Stimulated activated CD8-positive, alpha-beta memory T cell treated with anti-CD3 and anti-CD28 coated beads, Interleukin-12 subunit alpha, Interleukin-12 subunit beta, amount 100 ng/mL, for 24 hours (primary cell): ENCODE measurements around the gene BROX.
"Not testable (repeated sequence)": the region's sequence is repeated elsewhere in the genome, so short reads cannot be mapped to it uniquely, and the experiment has no call there.

Source experiments
- DNase-seq: peaks from one replicate; pipeline ENCODE4 v3.0.0-alpha.2; 2020; ENCODE audit errors: extremely low read depth

BROX gene

DNA sequence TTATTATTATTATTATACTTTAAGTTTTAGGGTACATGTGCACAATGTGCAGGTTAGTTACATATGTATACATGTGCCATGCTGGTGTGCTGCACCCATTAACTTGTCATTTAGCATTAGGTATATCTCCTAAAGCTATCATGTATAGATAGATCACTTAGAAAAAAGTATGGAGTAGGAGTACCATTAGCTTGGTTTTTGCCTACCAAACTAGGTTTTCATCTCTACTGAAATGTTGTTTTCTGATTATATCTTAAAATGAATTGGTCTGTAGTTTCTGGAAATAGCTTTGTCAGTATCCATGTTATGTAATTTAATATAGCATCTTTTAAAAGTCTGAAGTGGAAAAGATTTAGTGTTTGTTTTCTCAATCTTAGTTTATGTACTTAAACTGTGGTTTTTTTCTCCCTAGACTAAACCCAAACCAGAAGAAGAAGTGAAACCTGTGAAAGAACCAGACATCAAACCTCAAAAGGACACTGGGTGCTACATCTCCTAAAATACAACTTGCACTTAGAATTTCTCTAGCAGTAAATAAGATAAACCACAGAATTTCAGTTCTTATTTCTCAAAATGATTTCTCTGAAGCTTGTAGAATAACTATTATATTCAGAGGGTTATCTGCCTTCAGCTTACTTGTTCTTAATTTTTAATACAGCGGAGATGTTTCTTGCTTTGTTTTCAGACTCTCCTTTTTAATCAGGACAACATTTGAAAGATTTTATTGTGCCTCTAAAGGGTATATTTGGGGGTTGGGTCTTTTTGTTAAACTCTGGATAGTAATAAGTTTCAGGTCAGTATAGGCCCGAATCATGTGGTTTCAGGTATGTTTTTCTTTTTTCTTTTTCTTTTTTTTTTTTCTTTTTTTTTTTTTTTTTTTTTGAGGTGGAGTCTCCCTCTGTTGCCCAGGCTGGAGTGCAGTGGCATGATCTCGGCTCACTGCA is 20.1 kb downstream of the BROX start:
- no peak for DNase-seq

DNA sequence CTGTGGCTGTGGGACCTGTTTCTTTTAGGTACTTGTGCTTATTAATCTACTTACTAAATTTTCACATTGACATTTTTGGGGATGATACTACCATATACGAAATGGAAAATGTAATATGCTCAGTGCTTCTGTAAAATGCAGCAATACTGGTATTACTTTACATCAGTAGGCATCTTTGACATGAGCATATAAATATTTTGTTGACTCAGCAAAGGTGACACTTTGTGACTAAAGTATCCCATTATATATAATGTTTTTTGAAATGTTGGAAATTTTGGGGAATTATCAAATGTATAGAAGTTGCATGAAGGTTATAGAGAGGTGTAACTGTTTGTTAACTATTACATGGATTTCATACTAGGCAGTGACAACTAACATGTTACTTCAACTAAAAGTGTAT is 22.4 kb downstream of the BROX start:
- no peak for DNase-seq

DNA sequence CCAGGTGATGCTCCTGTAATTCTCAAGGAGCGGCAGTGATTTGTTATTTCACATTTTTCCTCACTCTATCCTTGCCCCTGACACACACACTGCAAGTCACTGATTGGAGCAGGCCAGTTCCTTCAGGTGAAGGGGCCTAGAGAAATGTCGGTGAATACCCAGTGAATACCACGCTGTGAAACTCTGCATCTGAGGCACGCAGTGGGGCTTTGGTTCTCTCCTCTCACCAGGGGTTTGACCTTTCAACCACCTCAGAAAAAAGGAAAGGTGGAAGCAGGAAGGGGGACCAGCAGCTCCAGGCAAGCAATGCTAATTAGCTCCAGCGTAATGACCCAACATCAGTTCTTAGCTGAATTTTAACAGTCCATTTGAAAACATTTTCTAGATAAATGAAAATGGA is 24.1 kb downstream of the BROX start:
- DNase-seq, result no peak

DNA sequence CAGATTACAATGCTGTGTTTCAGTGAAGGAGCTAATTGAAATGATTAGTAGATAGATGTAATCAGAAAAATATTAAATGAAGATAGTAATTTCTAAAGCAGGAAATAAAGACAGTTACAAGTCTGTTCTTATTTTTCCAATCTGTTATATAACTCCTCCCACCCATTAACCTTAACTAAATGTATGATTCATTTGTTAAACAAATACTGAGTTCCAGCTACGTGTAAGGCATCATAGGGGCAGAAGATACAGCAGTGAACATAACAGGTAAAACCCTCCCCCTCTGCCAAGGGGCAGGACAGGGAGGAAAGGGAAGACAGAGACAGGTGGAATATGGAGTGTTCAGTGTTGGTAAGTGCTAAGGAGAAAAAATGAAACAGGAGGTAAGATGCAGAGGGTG is 24.6 kb downstream of the BROX start, which contains the start of gene FAM177B:
TSS of gene FAM177B (plus strand) at position 231 of the 400 bp plus-strand sequence. CDS start 9,344 bp downstream, outside the sequence.
- no peak for DNase-seq

DNA sequence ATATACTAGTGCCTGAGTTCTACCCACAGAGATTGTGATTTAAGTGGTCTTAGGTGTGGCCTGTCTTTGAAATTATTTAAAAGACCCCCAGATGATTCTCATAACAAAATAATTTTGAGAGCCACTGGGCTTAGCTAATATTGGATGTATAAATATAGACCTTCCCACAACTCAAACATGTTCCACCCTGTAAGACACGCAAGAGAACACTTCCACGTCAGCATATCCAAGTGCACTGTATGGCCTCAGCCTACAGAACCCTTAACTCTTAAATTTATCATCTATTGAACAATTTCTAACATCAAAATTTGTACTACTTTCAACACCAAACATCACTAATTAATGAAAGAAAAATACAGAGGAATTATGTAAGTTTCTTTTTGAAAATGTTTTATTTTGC is 27.1 kb downstream of the BROX start:
- DNase-seq, result no peak

DNA sequence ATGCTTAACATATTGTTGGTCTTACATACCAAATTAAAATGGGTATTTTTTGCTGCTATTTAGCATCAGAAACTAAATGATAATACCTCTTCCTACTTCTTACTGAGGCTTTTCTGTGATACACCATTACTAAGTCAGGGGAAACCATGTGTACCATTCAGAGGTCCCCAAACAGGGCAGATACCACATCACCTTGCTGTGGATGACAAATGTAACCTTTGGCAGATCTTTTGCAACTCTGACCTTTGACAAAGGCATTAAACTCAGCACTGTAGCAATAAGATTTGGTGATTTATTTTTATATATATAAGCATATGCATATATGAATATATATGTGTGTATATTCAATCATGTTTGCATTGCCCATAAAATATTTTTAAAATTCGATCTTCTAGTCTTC is 27.6 kb downstream of the BROX start:
- no peak for DNase-seq

DNA sequence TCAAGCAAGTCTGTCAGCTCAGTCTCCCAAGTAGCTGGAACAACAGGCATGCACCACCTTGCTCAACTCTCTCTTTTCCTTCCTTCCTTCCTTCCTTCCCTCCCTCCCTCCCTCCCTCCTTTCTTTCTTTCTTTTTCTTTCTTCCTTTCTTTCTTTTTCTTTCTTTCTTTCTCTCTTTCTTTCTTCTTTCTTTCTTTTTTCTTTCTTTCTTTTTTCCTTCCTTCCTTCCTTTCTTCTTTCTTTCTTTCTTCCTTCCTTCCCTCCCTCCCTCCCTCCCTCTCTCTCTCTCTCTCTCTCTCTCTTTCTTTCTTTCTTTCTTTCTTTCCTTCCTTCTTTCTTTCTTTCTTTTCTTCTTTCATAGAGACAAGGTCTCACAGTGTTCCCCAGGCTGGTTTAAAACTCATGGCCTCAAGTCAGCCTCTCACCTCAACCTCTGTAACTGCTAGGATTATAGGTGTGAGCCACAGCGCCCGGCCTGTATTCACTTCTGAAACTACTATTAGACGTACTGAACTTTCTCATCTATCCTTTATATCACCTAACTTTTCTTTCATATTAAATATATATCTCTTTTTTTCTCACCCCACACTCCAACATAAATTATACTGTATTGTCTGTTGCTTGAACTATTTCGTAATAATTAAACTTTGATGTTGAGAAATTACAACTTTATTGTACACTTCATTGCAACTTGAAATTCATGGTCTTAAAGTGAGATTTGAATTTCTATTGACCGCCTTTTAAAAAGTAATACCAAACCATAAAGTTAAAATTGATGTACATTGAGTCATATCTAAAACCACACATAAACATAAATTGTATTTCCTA is 29.5 kb downstream of the BROX start:
- not testable (repeated sequence) for DNase-seq

DNA sequence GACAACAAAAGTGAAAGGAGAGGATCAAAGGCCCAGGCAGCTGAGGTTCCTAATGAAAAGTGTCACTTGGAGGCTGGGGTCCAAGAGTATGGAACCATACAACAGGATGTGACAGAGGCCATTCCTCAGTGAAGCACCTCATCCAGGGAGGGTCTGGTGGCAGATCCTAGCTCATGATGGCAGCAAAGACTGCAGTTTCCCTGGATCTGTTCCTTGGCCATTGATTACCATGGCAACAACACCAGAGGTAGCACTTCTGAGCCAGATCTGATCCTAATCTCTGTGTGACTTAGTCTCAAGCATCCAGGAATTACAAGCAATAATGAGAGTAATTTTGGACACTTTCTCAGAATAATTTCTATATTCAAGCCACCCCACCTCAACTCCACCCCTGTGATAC is 37.6 kb downstream of the BROX start:
- no peak for DNase-seq

DNA sequence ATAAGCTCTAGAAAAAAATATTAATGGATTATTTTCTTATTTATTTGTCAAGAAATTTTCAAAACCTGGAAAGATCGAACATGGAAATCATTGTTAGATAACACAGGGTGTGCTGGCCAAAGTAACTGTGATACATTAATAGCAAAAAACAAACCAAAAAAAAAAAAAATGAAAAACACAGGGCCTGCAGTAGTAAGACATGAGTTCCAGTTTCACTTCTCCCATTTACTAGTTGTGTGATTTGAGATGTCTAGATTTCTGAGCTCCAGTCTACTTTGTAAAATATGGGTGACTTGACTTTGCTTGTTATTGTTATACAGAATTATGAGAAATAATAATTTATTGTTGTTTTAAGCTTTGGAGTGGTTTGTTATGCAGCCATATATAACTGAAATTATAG is 38.3 kb downstream of the BROX start:
- DNase-seq, result no peak

DNA sequence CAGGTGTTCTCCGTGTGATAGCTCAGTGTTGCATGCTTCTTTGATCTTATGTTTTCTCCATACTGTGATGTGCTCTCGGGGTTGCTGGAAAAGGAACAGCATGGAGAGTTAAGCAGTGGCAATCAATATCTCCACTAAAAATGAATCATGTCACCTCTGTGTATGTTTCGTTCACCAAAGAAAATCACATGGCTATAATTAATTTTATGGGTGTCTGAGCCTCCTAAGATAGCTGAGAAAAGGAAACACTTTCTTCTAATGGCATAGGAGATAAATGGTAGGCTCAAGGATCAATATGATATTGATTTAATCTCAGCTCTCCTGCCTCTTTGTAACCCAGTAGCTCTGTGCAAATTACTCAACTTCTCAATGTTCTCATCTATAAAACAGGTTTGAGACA is 38.9 kb downstream of the BROX start:
- no peak for DNase-seq

DNA sequence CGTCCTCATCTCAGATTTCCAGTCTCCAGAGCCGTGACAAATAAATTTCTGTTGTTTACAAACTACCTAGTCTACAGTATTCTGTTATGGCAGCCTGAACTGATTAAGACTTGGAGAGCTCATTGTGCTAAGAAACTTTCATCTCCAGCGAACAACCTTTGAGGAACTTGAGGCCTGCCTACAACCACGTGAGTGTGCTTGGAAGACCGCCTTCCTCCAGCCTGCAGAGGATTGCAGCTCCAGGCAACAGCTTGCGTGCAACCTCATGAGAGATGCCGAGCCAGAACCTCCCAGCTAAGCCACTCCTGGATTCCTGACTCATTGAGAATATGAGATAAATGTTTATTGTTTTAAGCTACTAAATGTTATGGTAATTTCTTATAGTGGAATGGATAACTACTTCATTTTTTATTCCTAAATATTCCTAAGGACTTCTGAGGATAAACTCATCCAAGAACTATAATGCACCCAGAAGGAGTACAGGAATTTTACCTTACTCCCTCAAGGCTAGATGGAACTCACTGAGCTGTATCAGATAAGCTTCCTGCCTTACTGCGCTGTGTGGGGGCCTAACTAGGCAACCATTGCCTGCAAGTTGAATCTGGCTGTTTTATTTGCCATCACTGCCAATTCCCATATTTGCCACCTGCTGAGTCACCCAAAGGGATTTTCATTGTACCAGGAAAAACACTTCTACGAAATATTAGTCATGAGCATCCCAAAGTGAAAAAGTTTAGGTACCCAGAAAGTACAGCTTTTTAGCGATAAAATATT is 42.2 kb downstream of the BROX start:
- no peak for DNase-seq

DNA sequence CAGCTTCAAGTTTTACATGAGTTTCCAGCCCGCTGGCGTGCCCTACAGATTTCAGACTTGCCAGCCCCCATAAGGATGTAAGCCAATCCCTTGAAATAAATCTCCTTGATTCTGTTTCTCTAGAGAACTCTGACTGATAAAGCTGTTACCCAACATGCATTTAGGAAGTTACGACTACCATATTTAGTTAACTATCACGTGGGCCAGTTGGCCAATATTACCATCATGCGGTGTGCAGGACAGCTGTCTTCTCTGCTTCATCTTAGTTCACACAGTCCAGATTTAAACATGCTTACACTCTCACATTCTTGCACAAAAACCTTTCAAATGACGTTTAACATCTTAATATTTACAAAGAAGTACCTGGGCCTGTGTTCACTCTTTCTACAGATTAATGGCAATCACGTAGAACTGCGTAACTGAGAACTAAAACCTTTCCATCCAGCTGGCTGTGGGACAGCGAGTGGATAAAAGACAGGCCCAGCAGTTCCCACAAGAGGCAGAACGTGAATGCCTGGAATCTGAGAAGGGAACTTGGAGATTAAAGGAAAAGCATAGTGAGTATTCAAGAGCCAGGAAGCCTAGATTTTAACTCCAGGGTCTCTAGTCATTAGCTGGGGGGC is 45.4 kb downstream of the BROX start:
- DNase-seq, result no peak

DNA sequence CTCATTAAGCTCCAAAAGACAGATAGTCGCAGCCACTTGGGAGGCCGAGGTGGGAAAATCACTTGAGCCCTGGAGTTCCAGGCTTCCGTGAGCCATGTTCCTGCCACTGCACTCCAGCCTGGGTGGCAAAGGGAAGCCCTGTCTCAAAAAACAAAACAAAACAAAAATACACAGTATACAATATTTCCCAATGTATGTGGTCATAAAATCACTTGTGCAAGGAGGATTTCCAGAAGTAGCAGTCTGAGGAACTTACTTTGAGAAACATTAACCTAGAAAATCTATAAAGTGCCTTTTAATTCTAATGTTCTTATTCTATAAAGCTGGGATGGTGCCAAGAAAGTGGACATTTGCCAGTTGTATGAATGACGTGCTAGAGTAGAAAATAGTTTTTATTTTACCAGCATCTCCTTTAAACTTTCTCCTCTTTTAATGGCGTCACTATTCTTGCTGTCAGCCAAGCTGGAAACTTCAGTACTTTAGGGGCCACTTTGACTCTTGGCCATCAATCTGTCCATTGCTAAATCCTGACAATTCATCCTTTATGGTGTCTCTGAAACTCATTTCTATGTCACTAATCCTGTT is 47.2 kb downstream of the BROX start:
- no peak for DNase-seq

DNA sequence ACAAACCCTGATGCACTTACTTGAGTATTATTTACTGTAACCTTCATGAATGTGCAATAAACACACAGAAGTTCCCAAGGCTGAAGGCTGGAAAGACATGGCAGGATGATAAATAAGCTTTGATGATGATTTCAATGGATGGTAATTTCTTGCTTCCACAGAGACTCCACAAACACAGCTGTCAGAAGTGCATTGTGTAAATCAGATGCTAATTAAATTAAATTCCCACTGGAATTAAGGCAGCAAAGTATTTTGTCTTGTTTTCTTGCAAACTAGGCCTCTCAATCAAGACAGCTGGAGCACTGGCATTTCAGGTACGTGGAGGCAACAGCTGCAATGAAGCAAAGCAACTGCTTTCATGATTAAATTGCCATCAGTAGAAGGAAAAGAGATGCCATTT is 48.7 kb downstream of the BROX start:
- no peak for DNase-seq

DNA sequence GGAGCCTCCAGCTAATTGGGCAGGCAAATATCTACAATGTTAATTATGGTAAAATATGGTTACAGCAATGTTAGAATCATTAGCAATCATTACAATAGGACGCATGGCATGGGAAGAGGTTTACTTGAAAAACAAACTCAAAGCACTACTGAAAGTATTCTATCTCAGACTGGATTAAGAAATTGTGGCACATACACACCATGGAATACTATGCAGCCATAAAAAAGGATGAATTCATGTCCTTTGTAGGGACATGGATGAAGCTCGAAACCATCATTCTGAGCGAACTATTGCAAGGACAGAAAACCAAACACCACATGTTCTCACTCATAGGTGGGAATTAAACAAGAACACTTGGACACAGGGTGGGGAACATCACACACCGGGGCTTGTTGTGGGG is 49.8 kb downstream of the BROX start:
- DNase-seq, result not testable (repeated sequence)

DNA sequence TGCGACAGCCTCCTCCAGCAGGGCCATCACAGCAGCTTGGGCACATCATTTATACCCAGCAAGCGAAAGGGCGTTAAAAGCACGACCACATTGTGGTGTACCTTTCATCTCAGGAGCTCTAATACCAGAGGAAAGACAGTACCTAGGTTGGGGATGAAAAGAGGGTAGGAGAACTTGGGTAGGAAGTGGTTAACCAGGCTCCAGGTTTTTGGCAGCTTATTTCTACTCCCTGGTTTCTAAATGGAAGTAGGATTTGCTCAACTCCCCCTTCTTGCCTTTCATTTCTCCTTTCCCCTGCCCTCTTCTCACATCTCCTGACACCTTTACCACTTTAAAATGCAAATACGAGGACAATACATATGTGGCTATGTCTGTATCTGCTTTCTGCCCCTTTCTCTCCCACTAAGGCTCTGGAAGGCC is 54.8 kb downstream of the BROX start:
- no peak for DNase-seq

DNA sequence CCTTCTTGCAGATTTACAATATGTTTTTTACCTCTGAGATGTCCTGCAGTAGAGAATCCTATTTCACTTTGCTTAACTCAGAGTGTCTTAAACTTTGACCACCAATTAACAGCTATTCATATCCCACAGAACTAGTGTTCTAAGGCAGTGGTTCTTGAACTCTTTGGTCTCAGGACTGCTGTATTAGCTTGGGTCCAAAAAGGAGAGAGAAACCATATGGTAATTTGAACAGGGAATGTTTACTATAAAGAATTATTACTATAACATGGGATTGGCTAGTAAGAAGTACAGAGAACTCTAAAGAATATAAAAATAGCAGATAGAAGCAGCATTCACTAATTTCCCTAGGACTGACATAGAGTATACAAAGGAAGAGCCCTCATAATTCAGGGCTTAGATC is 56.2 kb downstream of the BROX start:
- no peak for DNase-seq

DNA sequence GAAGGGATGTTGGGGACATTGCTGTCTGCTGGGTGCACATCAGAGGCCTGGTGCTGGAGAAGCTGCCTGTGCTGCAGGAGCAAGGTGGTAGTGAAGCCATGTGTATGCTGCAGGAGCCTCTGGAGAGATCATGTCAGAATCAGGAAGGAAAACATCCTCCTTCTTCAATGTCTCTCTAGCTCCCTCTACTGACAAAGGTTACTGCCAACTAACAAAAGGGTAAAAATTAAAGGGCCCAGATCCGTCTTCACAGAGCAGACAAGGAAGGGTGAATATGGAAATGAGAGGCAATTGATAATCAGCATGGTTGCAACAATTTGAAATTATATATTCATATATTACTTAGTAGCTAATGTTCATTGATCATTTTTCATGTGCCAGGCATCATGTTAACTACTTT is 56.8 kb downstream of the BROX start:
- DNase-seq, result no peak

DNA sequence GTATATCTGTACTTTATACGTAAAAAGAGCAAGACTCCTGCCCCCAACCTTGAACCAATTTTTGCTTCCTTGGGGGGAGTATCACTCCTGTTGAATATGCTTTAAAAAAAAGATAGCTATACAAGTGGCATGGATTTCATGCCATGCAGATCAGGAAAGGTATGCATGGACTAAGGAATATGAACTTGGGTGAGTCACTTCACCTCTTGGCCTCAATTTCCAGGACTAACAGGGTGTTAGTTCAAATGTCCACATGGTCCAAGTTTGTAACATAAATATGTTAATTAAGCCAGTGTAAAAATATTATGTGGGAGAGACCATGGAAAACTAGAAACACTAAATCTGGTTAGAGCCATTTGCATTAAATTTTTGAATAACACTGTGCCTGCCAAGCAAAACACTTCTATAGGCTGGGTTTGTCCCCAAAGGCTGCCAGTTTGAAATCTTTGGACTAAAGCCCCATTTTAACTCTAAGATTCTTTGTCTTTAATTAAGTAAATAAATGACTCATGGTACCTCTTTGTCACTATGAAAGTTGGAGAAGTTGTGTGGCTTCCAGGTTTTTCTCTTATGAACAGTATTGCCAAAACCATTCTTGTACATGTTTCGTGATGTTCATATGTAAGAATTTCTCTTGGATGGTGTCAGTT is 57.7 kb downstream of the BROX start:
- no peak for DNase-seq

DNA sequence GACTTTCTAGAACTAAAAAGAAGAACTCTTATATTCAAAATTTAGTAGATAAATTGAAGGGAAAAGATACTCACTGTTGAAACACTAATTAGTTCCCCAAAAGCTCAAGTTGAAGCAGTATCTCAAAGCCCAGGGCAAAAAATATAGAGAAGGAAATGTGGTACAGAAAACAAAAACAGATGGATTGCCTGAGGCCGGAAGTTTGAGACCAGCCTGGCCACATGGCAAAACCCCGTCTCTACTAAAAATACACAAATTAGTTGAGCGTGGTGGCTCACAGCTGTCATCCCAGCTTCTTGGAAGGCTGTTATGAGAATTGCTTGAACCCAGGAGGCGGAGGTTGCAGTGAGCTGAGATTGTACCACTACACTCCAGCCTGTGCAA is 60.6 kb downstream of the BROX start:
- DNase-seq, result no peak

DNA sequence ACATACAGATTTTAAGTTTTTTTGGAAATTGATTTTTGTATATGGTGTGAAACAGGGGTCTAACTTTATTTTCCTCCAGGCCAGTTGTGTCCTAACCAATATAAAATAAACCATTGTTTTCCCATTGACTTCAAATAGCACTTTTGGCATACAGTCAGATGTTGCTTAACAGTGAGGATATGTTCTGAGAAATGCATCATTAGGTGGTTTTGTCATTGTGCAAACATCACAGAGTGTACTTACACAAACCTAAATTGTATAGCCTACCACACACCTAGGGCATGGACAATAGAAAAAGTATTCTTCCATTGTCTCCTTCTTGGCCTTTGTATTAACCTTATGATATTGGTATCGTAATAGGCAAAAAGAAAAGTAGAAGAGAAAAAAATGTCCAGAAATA is 65.1 kb downstream of the BROX start:
- DNase-seq, result no peak
